GM18951 (cell line): Measurements from ENCODE around the gene MTARC2.

Source experiments
- POLR2A ChIP-seq: IDR thresholded peaks from 4 replicates; pipeline ENCODE4 v1.6.1; 2011; ENCODE audit warnings: mild to moderate bottlenecking; ENCODE audit not compliant: insufficient read length, insufficient read depth; ENCODE audit errors: extremely low read depth
- in situ Hi-C: fragments of 300-500 bp; cut with MboI; formaldehyde crosslinking; loops from one replicate; pipeline ENCODE4 v1.12.0; 2022; ENCODE audit warnings: low sequenced_read_pairs, mixed read lengths, inconsistent platforms; ENCODE audit not compliant: unreplicated experiment

Gene MTARC2

DNA sequence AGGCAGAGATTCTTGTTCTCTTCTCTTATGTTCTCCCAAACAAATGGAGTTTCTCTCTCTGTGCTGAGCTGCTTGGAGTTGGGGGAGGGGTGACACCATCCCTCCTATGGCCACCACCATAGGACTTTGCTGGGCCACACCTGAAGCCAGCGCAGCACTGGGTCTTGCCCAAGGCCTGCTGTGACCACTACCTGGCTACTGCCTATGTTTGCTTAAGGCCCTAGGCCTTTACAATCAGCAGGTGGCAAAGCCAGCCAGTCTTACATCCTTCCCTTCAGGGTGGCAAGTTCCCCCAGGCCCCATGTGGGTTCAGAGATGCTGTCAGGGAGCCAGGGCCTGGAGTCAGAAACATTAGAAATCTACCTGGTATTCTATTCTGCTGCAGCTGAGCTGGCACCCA lies 6.3 kb upstream of the MTARC2 start:
- TF ChIP-seq POLR2A = no peak
- in situ Hi-C loops = no loop called here

DNA sequence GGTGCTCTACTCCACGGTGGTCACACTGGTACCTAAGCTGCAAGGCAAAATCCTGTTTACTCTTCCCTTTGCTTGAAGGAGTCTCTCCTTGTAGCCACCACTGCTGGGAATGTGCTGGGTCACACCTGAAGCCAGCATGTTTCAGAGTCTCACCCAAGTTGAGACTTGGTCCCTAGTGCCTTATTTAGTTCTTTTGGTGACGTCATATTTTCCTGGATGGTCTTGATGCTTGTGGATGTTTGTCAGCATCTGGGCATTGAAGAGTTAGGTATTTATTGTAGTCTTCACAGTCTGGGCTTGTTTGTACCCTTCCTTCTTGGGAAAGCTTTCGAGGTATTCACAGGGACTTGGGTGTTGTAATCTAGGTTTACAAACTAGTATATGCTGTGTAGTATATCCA lies 5.6 kb upstream of the MTARC2 start:
- no peak for TF ChIP-seq POLR2A
- in situ Hi-C loops = no loop called here

DNA sequence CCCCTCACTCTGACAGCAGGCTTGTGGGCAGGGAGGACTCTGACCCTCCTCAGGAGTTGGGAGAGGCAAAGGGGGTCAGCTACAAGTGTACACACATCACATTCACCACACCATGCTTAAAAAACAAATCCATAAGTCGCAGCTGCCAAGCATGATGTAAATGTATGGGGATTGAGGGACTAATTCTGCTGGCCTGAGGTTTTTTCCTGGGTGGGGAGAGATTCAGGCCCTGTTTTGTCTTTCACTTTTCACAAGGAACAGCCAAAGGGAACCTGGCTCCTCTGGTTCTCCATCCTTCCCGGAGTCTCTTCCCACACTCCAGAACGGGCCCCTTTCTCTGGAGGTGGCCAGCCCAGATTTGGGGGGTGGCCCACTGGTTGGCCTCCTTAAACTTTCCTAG lies 1.3 kb upstream of the MTARC2 start:
- in situ Hi-C loops = no loop called here

DNA sequence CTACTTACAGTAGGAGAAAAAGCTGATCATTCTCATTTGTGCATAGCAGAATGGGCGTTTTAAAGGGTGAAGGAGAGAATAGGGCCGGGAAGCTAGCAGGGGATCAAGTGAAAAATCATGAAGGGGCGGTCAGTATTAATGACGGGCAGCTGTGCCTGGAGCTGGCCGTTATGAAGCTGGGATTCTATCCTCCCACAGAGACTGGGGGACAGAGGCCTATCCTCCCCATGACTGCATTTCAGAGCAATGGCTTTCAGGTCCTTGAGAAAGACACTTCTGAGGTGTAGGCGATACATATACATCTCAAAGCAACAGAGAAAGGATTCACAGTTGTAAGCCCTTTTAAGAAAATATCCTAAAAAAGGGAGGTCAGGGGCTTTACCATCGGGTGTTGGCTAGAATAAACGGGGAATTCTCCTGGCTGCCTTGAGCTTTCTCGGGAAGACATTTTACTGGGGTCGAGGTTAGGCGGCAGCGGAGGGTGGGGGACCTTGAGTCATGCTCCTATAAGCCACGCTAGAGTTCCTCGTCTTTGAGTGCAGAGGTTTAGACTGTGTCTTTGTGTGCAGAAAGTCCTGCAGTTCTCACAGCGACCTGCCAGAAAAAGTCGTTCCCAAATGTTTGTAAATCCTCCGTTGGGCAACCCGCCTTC lies 559 bp upstream of the MTARC2 start:
- TF ChIP-seq POLR2A = no peak
- in situ Hi-C loops = no loop called here

More for the DNA sequence above, 1.3 kb upstream of the MTARC2 start:
- no peak for TF ChIP-seq POLR2A

DNA sequence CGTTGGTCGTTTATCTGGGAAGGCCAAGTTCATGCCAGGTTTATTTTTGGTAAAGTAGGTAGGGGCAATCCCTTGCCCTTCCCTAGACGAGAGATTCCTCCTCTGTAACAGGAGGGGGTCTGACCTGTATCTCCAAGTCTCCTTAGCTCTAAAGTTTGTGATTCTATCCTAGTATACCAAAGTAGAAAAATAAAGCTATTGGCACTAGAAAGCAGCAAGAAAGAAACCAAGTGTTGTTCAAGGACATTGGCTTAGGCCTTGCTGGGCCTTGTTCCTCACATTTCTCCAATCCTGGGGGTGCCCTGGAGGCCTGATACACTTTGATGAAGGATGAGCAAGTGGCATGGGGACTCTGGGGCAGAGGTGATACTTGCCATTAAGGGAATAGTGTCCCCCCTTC lies 814 bp downstream of the MTARC2 start:
- in situ Hi-C loops = no loop called here

DNA sequence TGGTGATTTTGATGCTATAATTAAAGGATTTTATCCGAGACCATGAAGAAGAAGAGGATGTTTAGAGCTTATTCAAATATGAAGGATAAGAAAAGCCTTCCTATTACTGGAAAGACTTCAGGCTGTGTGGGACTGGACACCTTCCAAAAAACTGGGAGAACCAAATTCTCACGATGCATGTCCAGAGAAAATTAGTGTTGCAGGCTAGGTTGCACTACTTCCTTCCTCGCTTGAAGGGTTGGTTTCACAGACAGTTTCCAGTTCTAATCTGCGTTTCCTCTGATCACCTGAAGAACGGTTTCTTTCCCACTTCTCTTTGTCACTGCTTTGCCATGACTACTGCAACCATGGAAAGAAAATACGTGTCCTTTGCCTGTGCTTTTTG lies 2.0 kb downstream of the MTARC2 start:
- TF ChIP-seq POLR2A = no peak

More for the DNA sequence above, 814 bp downstream of the MTARC2 start:
- no peak for TF ChIP-seq POLR2A

DNA sequence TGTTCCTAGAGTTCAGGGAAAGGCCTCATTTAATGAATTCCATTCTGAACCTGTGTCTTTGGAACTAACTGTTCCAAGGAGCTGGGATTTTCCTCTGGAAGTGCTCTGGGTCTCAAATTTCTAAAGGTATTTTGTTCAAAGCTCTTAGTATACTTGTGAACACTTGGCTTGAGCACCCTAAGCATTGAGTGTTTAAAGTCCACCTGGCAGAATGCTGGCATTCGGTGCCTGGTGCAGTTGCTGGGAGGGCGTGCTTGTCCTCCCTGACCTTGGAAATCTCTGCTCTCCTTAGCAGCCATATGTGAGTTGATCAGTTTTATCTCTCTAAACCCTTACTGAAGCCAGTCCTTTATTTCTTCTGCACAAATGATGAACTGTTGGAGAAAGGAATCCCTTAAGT lies 3.0 kb downstream of the MTARC2 start:
- in situ Hi-C loops = loop anchor here (25.0 kb wide), 1 partner anchor 464 kb away; no protein-coding TSS in a partner anchor
- no peak for TF ChIP-seq POLR2A

More for the DNA sequence above, 2.0 kb downstream of the MTARC2 start:
- in situ Hi-C loops = loop anchor here (25.0 kb wide), 1 partner anchor 463 kb away; no protein-coding TSS in a partner anchor

DNA sequence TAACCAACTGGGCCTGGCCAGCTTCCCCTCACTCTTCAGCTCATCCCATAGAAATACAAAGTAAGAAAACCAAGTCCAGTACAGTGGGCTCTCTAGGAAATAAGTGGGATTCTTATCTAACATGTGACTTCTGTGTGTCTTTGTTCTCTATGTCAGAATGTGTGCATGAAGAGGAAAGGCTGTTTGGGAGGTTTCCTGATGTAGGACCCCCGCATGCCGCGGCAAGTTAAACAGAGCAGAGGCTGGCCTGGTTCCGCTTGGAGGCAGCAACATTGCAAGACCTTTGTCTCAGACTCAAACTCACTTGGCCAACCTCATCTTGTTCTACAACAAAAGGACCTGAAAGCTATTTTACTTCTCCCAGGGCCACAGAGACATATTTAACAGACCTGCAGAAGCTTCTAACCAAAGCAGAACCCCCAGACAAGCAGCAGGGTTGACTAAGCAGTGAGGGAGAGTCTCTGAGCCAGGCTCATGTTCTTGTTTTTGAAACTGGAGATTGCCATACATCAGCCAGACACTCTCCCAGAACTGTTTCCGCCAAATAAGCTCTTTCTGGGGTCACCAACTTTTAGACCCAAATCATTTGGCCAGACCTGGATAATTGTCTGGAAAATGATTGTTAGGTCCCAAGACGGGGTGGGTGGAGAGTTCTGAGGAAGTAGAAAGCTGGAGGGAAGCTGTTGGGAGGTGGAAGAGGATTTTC lies 6.2 kb downstream of the MTARC2 start:
- TF ChIP-seq POLR2A = no peak
- in situ Hi-C loops = loop anchor here (25.0 kb wide), 1 partner anchor 467 kb away; no protein-coding TSS in a partner anchor

DNA sequence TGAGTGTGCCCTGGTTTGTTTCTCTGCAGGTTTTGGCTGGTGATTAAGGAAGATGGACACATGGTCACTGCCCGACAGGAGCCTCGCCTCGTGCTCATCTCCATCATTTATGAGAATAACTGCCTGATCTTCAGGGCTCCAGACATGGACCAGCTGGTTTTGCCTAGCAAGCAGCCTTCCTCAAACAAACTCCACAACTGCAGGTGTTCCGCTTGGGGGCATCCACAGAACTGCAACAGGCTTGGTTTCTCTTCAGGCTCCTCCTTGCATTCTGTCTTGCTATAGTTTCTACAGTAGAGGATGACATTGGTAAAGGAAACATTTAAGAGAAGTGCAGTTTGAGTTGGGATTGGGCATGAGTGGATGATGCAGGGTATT lies 6.8 kb downstream of the MTARC2 start:
- in situ Hi-C loops = loop anchor here (25.0 kb wide), 1 partner anchor 468 kb away; no protein-coding TSS in a partner anchor

DNA sequence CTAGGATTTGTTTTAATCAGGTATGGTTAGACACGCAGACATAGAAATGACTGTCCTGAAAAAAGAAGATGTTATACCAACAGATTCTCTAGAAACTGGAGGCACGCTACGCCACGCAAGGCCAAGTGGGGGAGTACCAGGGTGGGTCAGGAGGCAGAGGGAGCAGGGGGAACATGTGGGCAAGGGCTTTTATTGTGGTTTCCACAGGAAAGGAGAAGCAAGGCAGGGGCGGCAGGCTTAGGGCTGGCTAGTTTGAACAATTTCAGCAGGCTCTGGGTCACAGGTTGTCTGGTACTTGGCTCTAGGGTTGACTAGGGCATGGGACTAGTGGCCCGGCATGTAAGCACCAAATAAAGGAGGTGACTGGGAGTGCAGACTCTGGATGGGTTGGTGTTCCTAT lies 7.2 kb downstream of the MTARC2 start:
- in situ Hi-C loops = loop anchor here (25.0 kb wide), 1 partner anchor 468 kb away; no protein-coding TSS in a partner anchor
- no peak for TF ChIP-seq POLR2A

More for the DNA sequence above, 6.8 kb downstream of the MTARC2 start:
- no peak for TF ChIP-seq POLR2A

DNA sequence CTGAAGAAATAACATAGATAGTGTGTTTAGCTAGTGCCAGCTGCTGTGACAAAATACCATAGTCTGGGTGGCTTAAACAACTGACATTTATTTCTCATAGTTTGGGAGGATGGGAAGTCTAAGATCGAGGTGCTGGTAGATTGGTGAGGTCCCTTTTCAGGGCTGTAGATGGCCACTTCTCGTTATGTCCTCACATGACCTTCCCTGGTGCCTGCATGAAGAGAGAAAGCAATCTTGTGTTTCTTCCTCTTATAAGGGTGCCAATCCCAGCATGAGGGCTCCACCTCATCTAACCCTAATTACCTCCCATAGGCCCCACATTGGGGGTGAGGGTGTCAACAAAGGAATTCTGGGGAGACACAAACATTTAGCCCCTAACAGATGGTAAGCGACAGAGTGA lies 9.3 kb downstream of the MTARC2 start:
- no peak for TF ChIP-seq POLR2A
- in situ Hi-C loops = loop anchor here (25.0 kb wide), 1 partner anchor 470 kb away; no protein-coding TSS in a partner anchor

DNA sequence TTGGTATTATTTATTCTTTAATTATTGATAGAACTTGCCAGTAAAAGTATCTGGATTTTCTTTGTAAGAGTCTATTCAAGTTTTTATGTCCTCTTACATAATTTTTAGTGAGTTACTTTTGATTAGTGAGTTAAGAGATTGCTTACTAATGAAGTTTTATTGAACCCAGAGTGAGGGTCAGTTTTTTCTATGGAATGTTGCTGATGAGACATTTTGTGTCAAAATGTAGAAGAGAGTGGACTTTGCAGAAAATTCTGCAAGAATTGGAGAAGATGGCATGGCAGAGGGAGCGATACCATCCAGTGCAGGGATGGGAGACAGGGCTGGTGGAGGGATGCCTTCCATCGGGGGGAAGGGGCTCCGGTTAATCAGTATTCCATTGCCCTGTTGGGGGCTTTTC lies 11.0 kb downstream of the MTARC2 start:
- in situ Hi-C loops = loop anchor here (25.0 kb wide), 1 partner anchor 472 kb away; no protein-coding TSS in a partner anchor
- TF ChIP-seq POLR2A = no peak

DNA sequence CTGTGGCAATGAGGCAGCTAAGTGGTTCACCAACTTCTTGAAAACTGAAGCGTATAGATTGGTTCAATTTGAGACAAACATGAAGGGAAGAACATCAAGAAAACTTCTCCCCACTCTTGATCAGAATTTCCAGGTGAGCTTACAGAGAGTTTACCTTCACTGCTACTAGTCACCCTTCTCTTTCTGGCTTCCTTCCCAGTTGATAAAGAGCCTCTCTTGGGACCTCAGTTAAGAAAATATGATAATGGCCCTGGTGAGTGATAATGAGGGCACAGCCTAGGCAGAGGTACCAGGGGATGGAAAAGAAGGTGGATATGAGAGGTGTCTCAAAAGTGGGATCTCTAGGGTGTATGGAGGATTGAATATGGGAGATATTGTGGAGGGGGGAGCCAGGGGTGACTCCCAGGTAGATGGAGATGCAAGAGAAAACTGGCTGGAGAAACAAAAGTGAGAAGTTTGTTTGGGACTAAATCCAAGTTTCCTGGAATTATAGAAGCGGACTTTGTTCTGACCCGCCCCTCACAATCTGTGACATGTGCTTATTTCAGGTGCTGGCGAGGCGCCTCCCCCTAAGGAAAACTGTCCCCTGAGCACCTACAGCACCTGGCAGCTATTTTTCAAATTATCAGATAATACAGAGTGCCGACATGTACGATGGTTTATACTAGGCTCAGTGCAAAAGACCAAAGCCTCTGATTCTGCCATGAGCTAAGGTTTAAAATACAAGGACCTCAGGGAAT lies 13.7 kb downstream of the MTARC2 start:
- no peak for TF ChIP-seq POLR2A
- in situ Hi-C loops = loop anchor here (25.0 kb wide), 1 partner anchor 475 kb away; no protein-coding TSS in a partner anchor
